ENCODE measurements around the gene HAND2.
A peak's percentile ranks its signal among the peaks of the same experiment; 100 is the strongest.

The HAND2 gene

DNA sequence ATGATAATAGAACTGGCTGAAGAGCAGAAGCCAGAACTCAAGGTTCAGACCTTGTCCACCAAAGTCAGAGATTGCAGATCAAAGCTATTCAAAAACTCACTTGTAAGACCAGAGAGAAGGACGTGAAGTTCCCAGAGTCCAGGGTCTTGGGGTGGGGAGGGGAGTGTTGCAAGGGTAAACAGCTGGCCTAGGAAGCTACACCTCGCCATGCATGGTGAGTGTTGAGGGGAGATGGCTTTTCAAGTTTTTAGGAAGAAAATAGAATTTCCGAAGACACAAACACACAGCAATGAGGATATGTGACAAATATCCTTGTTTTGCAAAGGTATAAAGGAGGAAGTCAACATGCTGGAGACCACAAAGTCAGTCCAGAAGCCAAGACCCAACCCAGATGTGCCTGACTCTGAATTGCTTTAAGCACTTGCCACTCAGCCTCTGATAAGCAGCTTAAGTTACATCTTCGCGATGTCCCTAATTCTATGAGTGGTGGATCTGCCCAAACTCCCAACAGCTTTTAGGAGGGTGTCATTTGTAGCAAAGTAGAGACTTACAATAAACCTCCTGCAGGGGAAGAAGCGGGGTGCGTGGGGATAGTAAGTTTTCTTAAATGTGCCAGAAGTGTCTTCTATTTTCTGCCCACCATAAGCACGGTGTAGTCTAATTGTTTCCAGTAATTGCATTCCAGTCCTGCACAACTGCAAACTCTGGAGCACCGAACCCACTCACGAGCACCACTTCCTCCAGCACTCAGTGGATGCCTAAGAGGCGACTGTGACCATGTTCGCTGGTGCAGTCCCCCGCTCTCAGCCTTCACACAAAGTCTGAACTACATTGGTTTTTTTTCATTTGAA is 26.5 kb downstream of the HAND2 start:
- no peak for DNase-seq (ENCODE audit: low spot score)

DNA sequence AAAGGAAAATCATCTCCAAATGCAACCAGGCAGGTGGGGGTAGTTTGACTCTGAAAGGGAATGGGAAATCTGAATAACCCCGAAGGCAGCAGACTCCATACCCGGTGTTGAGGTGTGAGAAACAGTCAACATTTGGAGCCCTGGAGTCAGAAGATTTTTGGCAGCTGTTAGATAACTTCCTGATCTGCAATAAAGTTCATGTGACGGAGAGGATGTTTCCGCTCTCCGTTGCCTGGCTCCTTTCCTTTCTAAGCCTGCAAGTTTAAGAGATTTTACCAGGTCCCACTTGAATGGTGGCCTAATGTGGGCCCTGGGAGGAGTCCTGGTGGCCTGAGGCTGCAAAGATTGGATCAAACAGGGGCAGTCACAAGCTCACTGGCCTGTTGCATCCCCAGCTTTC is 27.7 kb downstream of the HAND2 start:
- DNase-seq (ENCODE audit: low spot score): no peak

DNA sequence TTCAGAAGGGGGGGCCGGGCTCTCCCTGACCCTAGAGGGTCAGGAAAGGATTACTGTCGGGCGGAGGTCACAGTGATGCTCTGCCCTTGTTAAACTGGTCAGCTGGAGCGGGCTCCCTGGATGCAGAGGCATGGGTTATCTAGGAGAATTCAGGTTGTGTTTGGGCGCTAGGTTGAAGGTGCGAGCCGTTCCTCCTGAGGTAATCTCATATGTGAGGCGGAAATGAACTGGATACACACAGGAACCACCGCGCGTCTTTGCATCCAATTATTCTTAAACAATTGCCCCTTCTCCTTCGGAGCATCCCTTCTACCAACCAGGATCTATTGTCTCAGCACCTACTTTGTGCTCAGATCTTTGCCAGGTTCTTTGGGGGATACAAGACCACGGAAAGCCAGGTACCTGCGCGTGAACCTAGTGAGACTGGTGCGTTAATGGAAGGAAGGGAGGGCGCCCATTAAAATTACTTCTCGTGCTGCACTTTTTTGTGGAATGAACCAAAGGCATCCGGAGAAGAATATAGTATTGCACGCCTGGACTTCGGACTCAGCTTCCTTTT is 28.4 kb downstream of the HAND2 start:
- DNase-seq (ENCODE audit: low spot score): no peak

DNA sequence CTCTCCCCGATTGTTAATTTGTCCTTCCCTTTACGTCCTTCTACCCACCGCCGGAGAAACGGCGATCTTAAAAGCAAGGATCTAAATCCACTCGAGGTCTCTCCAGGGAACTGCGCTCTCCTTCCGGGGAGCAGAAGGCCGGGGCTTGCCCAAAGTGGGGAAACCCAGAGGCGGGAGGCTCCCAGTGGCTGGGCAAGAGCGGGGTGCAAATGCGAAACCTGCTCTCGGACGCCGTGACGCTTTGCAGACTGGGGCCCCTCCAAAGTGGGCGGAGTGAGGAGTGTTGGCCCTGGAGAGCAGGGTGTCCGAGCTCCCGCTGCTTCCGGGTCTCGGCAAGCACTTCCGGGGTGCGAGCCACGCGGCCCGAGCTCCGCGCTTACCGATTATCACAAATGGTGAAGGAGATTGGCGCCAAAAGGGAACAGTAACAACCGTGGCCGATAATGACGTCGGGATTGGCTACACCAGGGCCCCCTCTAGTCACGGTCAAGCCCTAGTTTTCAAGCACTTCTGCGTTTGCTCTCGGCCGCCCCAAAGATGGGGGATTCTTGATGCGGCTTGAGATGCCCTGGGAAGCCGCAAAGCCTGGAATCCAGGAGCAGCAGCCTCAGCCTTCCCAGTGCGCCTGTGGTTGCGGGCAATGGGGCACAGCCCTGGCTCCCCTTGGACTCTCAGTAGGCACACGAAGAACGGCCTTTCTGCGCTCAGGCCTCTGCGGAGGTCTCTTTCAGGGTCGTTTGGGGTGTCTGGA is 29.0 kb downstream of the HAND2 start:
- DNase-seq (ENCODE audit: low spot score): no peak

DNA sequence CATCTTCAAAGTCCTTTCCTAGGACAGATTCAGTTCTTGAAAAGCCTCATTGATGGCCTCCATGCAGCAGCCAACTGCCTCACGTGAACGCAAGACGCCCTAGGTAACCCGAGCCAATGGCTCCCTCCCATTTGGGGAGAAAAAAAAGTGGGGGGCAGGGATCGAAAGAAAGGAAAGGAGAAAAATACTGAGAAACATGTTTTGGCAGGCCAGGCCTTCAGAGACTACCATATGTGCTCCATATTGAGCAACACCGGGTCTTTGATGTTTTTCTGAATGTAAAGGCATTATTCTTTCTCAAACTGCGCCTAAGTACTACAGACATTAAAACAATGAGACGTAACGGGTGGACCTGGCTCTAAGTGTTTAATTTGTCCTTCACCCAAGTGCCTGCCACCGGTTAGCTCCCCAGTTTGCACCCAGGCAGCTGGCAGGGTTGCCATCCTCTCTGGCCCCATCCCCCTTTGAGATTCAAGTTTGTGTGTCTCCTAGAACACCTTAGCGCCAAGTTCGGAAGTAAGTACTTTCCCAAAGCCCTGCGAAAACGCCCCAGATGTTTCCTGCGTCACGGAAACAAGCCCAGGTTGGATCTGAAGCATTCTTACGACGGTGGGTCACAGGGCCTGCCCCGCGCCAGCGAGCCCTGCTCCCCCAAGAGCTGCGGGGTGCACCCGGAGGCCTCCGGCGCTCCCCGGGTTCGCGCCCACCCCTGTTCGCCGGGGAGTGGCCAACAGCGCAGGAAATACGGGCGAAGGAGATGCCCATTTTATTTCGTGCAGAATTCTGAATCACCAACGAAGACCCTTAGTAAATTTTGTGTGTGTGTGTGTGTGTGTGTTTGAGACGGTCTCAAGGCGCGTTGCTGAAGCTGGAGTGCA is 30.1 kb downstream of the HAND2 start:
- DNase-seq (ENCODE audit: low spot score): no peak

DNA sequence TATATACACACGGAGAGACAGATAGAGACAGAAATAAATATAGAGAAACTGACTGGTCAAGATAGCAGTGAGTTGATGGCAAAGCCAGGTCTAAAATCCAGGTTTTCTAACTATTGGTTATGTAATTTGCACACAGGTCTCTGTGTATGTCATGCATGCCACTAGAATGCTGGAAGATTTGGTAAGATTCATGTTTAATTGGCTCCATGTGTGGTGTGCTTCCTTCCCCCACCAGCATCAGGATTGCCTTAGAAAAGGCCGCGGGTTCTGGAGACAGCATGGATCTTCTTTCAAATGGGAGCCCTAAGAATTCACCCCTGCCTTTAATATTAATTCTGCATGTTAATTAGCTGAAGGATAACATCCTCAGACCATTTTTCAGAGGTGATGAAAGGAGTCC is 31.3 kb downstream of the HAND2 start:
- no peak for DNase-seq (ENCODE audit: low spot score)

DNA sequence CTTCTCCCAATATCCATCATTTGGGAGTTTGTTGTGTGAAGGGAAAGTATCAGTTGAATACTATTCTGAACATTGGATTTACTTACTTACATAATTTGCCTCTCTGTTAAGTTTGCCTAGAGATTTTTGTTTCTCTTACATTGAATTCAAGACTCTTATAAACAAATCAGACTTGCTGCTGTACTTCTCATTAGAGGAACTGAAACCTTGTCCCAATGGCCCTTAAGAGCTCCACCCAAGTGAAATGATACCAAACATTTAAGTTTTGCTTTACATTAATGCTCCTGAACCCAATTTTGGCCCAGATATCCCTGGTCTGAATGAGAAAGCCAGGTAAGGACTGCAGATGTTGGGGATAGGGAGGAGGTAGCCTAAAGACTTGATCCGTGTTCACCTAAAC is 32.0 kb downstream of the HAND2 start:
- DNase-seq (ENCODE audit: low spot score): no peak

DNA sequence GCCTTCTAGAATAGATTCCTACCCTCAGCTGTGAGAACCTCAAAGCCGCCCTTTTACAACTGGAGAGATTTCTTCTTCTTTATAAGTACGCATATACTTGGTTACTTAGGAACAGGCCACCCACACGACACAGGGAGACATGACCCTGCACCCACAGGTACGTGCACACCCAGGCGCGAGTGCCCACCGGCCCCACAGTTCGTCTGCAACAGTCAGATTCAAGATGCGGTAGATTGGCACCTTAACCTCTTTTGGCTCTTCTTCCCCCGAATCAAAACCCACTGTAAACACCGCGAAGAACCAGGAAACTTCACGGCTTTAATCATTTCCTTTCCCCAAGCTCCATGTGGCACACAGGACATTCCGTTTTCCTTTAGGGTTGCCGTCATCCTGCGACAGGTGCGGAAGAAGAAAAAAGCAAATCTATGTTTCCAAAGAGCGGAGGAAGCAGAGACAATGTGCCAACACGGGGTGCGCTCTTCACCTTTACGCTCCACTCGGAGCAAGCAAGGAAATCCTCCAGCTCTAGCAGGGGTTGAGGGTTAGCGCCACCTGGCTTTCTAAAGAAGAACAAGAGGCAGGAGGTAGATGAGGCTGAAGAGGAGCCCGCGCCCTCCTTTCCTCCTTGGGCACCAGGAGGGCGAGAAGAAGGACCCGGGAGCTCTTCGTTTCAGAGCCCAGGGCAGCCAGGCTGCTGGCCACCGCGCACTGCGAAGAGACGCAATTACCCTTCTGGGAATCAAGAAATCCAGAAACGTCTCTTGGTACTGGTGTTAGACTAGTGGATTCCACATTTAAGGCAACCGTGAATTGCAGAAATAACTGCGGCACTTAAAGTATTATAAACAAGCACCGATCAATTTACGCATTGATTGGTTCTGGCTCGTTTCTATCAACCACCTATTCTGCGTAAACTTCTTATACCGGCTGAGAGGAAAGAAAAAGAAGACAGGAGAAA is 35.7 kb downstream of the HAND2 start:
- peak; percentile 44 for DNase-seq (ENCODE audit: low spot score)

DNA sequence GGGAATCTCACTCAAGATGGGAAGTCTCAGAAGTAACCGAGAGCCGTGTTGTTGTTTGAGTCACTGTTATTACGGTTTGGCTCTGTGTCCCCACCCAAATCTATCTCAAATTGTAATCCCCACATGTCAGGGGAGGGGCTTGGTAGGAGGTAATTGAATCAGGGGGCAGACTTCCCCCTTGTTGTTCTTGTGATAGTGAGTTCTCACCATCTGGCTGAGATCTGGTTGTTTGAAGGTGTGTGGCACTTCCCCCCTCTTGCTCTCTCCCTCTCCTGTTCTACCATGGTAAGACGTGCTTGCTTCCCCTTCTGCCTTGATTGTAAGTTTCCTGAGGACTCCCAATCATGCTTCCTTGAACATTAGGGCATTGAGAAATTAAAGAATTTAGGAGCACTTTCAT is 37.0 kb downstream of the HAND2 start:
- no peak for DNase-seq (ENCODE audit: low spot score)

DNA sequence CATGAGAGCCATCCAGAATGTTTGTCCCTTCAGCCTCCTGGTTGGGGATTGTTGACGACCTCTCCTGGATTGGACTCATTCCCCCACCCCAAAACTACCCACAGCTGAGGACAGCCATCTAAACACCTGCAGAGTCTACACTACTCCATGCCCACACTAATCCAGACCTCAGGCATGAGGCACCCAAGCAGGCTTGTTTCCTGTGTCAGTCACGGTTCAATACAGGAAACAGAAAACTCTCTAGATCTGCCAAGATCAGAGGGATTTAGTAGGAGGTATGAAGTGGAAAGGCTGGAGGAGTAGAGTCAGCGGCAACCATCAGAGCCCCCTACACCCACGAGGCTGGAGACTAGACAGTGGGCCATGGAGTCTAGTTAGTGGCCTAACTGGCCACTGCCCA is 37.7 kb downstream of the HAND2 start:
- no peak for DNase-seq (ENCODE audit: low spot score)

DNA sequence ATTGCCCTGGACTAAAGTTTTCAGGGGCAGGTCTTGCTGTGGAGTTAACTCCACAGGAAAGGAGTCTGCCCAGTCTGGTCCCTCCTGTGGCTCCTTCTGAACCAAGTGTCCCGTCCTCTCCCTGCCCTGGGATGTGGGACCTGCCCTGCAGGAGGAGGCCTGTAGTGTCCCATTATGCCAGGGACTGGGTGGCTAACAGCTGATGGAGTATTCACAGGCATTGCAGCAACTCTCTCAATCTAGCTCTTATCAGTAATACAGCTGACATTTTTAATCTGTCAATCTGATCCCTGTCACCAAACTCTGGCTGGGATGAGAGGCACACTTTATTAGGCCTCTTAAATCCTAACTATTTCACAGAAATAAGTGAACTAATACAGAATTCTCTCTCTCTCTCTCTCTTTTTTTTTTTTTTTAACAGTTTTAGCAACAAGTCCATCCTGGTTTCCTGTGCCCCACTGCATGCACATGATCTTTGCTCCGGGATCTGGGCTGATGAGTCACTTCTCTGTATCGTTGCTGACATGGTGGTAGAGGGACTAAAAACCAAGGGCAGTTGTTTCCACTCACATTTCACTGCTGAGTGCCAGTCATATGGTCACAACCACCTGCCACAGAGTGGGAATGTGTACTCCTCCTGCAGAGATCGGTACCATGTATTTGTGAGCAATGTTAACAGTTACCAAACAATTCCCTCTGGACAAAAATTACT is 39.1 kb downstream of the HAND2 start:
- DNase-seq (ENCODE audit: low spot score): no peak

DNA sequence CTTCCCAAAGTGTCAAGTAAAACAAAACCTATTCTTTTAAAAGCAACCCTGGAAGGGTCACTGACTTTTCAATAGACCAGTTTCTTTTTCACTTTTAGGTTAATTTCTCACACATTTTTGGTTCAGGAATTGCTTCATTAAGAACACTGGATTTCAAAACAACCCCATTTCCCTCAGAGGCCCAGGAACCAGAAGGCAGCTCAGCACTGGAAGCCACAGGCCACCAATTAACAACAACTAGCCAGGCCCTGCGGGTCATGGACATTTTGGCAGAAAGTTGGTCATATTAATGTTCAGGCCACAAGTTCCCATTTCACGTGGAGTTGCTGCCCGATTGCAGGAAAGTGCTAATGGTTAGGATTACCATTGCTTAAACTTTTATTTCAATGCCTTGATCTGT is 39.8 kb downstream of the HAND2 start:
- DNase-seq (ENCODE audit: low spot score): no peak

DNA sequence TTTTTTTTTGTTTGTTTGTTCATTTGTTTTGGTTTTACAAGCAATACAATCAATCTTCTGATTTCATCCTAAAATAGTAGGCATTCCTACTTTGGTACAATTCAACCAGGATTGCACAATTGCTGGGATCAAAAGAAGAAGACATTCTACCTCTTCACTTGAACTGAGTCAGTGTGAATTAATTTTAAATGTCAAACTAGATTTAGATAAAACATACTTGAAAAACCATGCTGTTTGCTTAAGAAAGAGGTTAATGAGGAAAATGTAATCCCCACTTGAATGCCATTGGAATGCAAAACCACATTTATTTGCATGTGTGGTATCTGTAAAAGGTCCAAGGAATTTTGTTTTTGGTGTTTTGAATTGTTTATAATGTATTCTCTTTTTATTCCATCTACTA is 40.5 kb downstream of the HAND2 start:
- DNase-seq (ENCODE audit: low spot score): no peak

DNA sequence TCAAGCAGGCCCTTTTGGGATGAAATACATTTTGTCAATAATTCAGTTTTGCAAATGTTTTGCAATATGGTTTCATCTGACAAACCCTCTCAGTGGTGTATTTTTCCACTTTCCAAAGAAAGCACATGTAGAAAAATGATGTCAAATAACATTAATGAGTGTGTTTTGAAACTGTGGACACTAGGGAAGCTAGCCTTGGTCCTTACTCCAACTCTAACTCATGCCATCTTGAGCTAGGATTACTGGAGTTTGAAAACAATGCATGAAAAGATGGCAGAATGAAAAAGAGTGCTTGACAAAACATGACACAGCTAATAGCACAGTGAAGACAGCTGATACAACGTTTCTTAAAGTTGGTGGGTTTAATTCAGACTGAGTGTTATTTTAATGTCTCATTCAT is 41.4 kb downstream of the HAND2 start:
- DNase-seq (ENCODE audit: low spot score): no peak

DNA sequence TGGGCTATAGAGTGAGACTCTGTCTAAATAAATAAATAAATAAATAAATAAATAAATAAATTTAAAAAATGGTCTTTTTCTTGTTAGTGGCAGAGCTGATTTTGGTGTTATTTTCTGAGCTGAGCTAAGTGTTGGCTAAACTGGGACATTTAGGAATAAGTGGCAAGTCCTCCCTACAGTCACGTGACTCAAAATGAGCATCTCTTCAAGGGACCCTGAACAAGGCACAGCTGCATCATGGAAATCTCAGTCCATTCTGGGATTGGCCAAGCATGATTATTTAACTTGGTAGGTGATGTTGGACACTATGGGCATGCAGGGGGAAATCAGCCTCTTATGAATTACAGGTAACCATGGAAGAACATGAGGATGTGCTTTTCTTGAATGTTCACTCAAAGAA is 42.0 kb downstream of the HAND2 start:
- DNase-seq (ENCODE audit: low spot score): no peak

DNA sequence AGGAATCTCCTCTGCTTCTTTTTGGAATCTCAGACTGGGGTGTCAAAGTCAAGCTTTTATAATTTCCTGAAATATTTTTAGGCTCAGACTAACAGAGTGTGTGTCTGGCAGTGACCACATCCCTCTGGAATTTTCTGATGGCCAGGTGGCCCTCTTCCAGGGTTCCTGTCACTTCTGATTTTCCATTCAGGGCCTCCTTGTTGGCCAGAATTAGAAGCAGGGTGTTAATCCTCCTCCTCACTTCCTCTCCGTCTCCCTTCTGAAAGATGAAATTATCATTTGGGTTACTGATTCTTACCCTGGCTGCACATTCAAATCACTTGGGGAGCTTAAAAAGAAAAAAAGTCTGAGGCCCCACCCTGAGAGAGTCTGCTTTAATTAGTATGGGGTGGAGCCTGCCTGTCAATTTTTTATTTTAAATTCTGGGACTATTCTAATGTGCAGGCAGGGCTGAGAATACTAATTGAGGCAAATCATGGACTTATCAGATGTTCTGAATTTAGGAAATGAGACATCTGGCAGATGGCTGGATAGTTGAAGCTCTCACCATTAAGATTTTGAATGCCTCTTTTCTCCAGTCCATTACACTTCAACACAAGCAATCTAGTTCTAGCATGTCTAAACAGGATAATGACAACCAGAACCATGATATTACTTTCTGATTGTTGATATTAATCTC is 43.2 kb downstream of the HAND2 start:
- DNase-seq (ENCODE audit: low spot score): no peak

DNA sequence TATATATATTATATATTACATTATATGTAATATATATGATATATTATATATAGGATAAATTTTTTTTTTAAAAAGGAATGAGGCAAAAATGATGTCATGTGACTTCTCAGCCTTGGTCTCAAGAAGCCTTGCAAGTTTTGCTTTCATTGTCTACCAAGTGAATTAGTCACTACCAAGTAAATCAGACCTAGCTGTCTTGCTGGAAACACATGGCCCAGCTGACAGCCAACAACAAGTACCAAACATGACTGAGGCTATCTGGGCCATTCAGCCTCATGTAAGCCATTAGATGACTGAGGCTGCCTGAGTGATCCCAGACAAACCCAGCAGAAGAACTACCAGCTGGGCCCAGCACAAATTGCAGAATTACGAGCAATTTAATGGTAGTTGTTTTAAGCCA is 44.9 kb downstream of the HAND2 start:
- no peak for DNase-seq (ENCODE audit: low spot score)

DNA sequence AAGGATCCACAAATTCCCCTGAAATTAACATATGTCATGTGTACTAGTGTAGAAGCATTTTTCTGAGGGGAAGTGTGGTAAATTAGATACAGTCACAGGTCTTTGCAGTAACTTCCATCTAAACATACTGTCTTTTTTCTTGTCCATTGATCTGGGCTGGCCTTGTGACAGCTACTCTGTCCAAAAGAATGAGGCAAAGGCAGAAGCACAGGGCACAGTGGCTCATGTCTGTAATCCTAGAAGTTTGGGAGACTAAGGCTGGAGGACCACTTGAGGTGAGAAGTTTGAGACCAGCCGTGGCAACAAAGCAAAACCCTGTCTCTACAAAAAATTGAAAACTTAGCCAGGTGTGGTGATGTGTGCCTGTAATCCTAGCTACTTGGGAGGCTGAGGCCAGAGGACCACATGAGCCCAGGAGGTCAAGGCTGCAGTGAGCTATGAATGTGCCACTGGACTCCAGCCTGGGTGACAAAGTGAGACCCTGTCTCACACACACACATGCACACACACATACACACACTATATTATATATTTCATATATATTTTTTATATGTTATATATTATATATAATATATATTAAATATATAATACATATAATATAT is 47.6 kb downstream of the HAND2 start:
- no peak for DNase-seq (ENCODE audit: low spot score)

DNA sequence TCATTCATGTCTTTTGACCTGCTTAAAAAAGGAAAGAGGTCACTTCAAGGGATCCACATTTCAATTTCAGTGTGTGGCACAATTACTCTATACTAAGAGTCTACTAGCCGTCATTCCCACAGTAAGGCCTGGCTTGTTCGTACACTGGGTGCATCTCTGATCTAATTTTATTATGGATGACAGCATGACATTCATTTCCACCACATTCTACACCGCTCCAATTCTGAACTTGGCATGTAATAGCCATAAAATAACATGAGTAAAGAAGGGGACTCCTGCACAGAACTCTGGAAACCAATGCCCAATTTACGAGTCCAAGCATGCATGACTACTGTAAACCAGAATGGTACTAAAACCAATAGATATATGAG is 51.1 kb downstream of the HAND2 start:
- DNase-seq (ENCODE audit: low spot score): no peak

Measured in putamen (tissue), 1 donor.